OCI-LY1 (cell line): ENCODE measurements around the gene CCRL2.
"Not testable (repeated sequence)": the region's sequence is repeated elsewhere in the genome, so short reads cannot be mapped to it uniquely, and the experiment has no call there.

Source experiments
- CTCF ChIP-seq: fragments of 200-600 bp; sonication (generic), shearing (Covaris generic); IDR thresholded peaks from 2 replicates; pipeline ENCODE4 v1.5.1; 2017; ENCODE audit warnings: mild to moderate bottlenecking, antibody characterized with exemption, low read length, moderate library complexity, mixed read lengths
- EZH2 ChIP-seq: fragments of 200-600 bp; sonication (generic), shearing (Covaris generic); IDR thresholded peaks from 2 replicates; pipeline ENCODE4 v1.8.0; 2017; ENCODE audit warnings: borderline replicate concordance, mixed run types, mild to moderate bottlenecking, antibody characterized with exemption, low read length, moderate library complexity, mixed read lengths

- not testable (repeated sequence) for TF ChIP-seq CTCF, EZH2
Observed at GRCh38 chr3:46391526-46391925, 15.5 kb upstream of the CCRL2 start.
